SK-N-SH treated with all-trans-retinoic acid at 6 μM for 48 hours (cell line): ENCODE data around the gene ERGIC1.

Source experiments
- ATAC-seq: fragments of 200-7000 bp; cut with Tn5 transposase; 3 replicates; pipeline ENCODE4 v1.9.1; 2020; ENCODE audit warnings: mild to moderate bottlenecking, moderate library complexity
- ARNTL ChIP-seq: fragments of 450-650 bp; formaldehyde crosslinking; IDR thresholded peaks from 2 replicates; pipeline ENCODE4 v1.5.0; 2020; ENCODE audit warnings: low read depth, mild to moderate bottlenecking, moderate library complexity, borderline replicate concordance
- BACH2 ChIP-seq: fragments of 250-450 bp; sonication (Bioruptor Pico); IDR thresholded peaks from 2 replicates; pipeline ENCODE4 v1.9.0; 2021; ENCODE audit warnings: mild to moderate bottlenecking, borderline replicate concordance
- CREB5 ChIP-seq: fragments of 250-450 bp; sonication (Bioruptor Pico); IDR thresholded peaks from 2 replicates; pipeline ENCODE4 v1.5.1; 2020; ENCODE audit warnings: low read depth, mild to moderate bottlenecking, moderate library complexity
- CSDC2 ChIP-seq: fragments of 250-450 bp; sonication (Bioruptor Pico); IDR thresholded peaks from 2 replicates; pipeline ENCODE4 v1.5.0; 2020; ENCODE audit warnings: mild to moderate bottlenecking, moderate library complexity
- ESRRG ChIP-seq: fragments of 250-450 bp; sonication (Bioruptor Pico); IDR thresholded peaks from 2 replicates; pipeline ENCODE4 v1.6.1; 2021; ENCODE audit warnings: mild to moderate bottlenecking
- GLIS3 ChIP-seq: fragments of 250-450 bp; sonication (Bioruptor Pico); IDR thresholded peaks from 2 replicates; pipeline ENCODE4 v1.5.0; 2020; ENCODE audit warnings: mild to moderate bottlenecking, moderate library complexity
- ISL1 ChIP-seq: fragments of 250-450 bp; sonication (Bioruptor Pico); IDR thresholded peaks from 2 replicates; pipeline ENCODE4 v2.1.2; 2022; ENCODE audit warnings: mild to moderate bottlenecking, moderate library complexity
- OSR1 ChIP-seq: fragments of 250-450 bp; sonication (Bioruptor Pico); IDR thresholded peaks from 2 replicates; pipeline ENCODE4 v1.8.0; 2022; ENCODE audit warnings: moderate library complexity, mild to moderate bottlenecking, inconsistent platforms
- POU6F1 ChIP-seq: fragments of 250-450 bp; sonication (Bioruptor Pico); IDR thresholded peaks from 2 replicates; pipeline ENCODE4 v1.8.0; 2021; ENCODE audit warnings: low read depth, mild to moderate bottlenecking, moderate library complexity, borderline replicate concordance
- PPARA ChIP-seq: fragments of 250-450 bp; sonication (Bioruptor Pico); IDR thresholded peaks from 2 replicates; pipeline ENCODE4 v1.5.0; 2020; ENCODE audit warnings: mild to moderate bottlenecking, borderline replicate concordance
- RARB ChIP-seq: fragments of 250-450 bp; sonication (Bioruptor Pico); IDR thresholded peaks from 2 replicates; pipeline ENCODE4 v1.8.0; 2021; ENCODE audit warnings: mild to moderate bottlenecking, moderate library complexity
- SNAI2 ChIP-seq: fragments of 250-450 bp; sonication (Bioruptor Pico); IDR thresholded peaks from 2 replicates; pipeline ENCODE4 v1.5.0; 2020; ENCODE audit warnings: mild to moderate bottlenecking, moderate library complexity
- TCF4 ChIP-seq: fragments of 250-450 bp; sonication (Bioruptor Pico); IDR thresholded peaks from 2 replicates; pipeline ENCODE4 v1.8.0; 2021; ENCODE audit warnings: mild to moderate bottlenecking, moderate library complexity, borderline replicate concordance
- TOX ChIP-seq: fragments of 250-450 bp; sonication (Bioruptor Pico); IDR thresholded peaks from 2 replicates; pipeline ENCODE4 v1.8.0; 2021; ENCODE audit warnings: mild to moderate bottlenecking, moderate library complexity, borderline replicate concordance
- ZC3H10 ChIP-seq: fragments of 250-450 bp; sonication (Bioruptor Pico); IDR thresholded peaks from 2 replicates; pipeline ENCODE4 v1.5.1; 2021; ENCODE audit warnings: mild to moderate bottlenecking, moderate library complexity
- ZFP30 ChIP-seq: fragments of 450-650 bp; formaldehyde crosslinking; IDR thresholded peaks from 2 replicates; pipeline ENCODE4 v1.5.0; 2022; ENCODE audit warnings: mild to moderate bottlenecking, moderate library complexity
- ZNF565 ChIP-seq: fragments of 450-650 bp; formaldehyde crosslinking; conservative IDR thresholded peaks from 2 replicates; pipeline ENCODE4 v1.5.0; 2020; ENCODE audit warnings: low read depth, mild to moderate bottlenecking, moderate library complexity
- ZNF70 ChIP-seq: fragments of 450-650 bp; formaldehyde crosslinking; IDR thresholded peaks from 2 replicates; pipeline ENCODE4 v1.5.0; 2020; ENCODE audit warnings: mild to moderate bottlenecking, moderate library complexity
- TF ChIP-seq, protein P1 (sequence below): fragments of 250-450 bp; sonication (Bioruptor Pico); IDR thresholded peaks from 2 replicates; pipeline ENCODE4 v1.8.0; 2020; ENCODE audit warnings: mild to moderate bottlenecking, moderate library complexity, borderline replicate concordance
- TF ChIP-seq, protein P2 (sequence below): fragments of 250-450 bp; sonication (Bioruptor Pico); IDR thresholded peaks from 2 replicates; pipeline ENCODE4 v1.5.1; 2021; ENCODE audit warnings: mild to moderate bottlenecking, moderate library complexity

ERGIC1 gene

DNA sequence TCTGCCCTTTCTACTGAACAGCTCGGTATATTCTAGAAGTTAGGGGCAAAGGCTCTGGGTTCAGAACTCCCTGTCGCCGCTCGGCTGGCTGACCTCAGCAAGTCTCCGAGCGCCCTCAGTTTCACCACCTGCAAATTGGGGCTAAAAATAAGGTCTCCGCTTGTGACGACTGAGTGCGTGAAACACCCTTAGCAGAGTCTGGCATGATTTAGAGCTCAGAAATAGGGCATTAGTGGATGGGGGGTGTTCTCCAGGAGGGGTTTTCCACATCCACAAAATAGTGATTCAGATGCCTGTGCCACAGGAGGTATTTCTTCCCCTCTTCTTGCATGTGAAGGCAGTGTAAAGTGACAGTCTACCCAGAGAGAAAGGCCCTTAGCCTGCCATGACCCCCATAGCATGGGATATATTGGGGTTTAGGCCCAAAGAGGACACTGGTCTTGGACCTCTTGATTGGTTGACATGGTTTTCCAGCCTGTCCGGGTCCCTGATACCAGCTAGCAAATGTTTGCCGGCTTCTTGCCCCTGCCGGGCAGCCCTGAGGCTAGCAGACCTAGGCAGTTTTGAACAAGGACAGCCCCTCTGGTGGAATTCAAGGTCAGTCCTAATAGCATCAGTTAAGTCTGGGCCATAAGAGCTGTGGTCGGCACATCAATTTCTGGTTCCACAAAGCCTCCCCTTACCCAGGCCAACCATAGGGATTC lies 1.4 kb downstream of the ERGIC1 start:
- no peak for ATAC-seq

GRCh38 chr5:172835994-172836356 lies 1.9 kb downstream of the ERGIC1 start:
- ATAC-seq: no peak
- no peak for TF ChIP-seq RARB (CRISPR knock-in tag)
- TF ChIP-seq ZFP30: no peak
- TF ChIP-seq OSR1 (CRISPR knock-in tag): no peak
- TF ChIP-seq SNAI2 (CRISPR knock-in tag): no peak

More for the DNA sequence above, 1.4 kb downstream of the ERGIC1 start:
- no peak for TF ChIP-seq RARB (CRISPR knock-in tag)
- TF ChIP-seq, protein P1, sequence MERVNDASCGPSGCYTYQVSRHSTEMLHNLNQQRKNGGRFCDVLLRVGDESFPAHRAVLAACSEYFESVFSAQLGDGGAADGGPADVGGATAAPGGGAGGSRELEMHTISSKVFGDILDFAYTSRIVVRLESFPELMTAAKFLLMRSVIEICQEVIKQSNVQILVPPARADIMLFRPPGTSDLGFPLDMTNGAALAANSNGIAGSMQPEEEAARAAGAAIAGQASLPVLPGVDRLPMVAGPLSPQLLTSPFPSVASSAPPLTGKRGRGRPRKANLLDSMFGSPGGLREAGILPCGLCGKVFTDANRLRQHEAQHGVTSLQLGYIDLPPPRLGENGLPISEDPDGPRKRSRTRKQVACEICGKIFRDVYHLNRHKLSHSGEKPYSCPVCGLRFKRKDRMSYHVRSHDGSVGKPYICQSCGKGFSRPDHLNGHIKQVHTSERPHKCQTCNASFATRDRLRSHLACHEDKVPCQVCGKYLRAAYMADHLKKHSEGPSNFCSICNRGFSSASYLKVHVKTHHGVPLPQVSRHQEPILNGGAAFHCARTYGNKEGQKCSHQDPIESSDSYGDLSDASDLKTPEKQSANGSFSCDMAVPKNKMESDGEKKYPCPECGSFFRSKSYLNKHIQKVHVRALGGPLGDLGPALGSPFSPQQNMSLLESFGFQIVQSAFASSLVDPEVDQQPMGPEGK (CRISPR knock-in tag): no peak
- no peak for TF ChIP-seq ZNF565
- no peak for TF ChIP-seq BACH2
- no peak for TF ChIP-seq SNAI2 (CRISPR knock-in tag)
- no peak for TF ChIP-seq GLIS3 (CRISPR knock-in tag)
- no peak for TF ChIP-seq TCF4 (CRISPR knock-in tag)
- no peak for TF ChIP-seq CREB5 (CRISPR knock-in tag)
- TF ChIP-seq, protein P2, sequence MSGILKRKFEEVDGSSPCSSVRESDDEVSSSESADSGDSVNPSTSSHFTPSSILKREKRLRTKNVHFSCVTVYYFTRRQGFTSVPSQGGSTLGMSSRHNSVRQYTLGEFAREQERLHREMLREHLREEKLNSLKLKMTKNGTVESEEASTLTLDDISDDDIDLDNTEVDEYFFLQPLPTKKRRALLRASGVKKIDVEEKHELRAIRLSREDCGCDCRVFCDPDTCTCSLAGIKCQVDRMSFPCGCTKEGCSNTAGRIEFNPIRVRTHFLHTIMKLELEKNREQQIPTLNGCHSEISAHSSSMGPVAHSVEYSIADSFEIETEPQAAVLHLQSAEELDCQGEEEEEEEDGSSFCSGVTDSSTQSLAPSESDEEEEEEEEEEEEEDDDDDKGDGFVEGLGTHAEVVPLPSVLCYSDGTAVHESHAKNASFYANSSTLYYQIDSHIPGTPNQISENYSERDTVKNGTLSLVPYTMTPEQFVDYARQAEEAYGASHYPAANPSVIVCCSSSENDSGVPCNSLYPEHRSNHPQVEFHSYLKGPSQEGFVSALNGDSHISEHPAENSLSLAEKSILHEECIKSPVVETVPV (CRISPR knock-in tag): no peak
- no peak for TF ChIP-seq ESRRG (CRISPR knock-in tag)
- TF ChIP-seq ZFP30: no peak
- TF ChIP-seq PPARA (CRISPR knock-in tag): no peak
- TF ChIP-seq, all 23 proteins: peak for 0

DNA sequence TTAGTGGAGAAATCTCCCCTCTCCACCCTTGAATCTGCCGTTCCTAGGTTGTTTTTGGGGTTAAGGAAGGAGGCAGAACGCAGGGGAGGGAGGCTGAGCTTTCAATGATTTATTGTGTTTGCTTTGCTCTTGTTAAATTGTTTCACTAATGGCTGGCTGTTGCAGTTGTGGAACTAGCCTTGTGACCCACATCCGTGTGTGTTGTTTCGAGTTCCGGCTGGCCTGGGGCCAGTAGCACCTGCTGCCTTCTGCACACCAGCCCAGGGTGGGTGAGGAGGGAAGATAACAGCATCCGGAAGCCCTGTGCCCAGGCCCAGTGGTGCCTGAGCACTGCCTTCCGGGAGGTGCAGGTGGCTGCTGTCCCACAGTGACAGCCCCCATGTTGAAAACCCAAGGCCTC lies 3.6 kb downstream of the ERGIC1 start:
- TF ChIP-seq SNAI2 (CRISPR knock-in tag): no peak
- TF ChIP-seq, protein P1 (CRISPR knock-in tag): no peak
- ATAC-seq: no peak

DNA sequence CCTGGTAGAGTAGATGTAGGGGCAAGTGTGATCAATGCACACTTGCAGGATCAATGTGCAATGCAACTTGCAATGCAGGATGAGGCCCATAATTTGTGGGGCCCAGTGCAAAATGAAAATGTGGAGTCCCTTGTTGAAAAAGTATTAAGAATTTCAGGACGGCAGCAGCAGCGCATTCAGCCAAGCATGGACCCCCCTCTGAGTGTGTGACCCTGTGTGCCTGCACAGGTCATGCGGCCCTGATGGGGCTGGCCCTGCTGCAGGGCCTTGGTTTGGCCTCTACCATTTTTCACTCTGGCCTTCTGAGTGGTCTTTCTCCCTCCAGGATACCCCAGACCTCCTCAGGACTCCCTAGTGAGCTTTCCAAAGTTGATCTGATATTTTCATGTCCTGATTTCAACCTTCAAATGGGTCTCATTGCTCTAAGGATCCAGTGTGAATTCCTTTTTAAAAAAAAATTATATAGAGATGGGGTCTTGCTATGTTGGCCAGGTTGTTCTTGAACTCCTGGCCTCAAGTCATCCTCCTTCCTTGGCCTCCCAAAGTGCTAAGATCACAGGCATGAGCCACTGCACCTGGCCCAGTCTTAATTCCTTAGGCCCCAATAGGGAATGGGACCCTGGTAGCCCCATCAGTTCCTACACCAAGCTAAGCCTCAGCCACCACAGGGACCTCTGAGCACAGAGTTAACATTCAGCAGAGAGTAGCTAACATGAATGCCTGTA lies 4.3 kb downstream of the ERGIC1 start:
- TF ChIP-seq RARB (CRISPR knock-in tag) (no peak), SNAI2 (CRISPR knock-in tag) (no peak), GLIS3 (CRISPR knock-in tag) (no peak), TCF4 (CRISPR knock-in tag) (no peak), ARNTL (no peak), ZNF565 (no peak), BACH2 (no peak), TOX (CRISPR knock-in tag) (no peak), CSDC2 (CRISPR knock-in tag) (no peak), PPARA (CRISPR knock-in tag) (no peak)
- no peak for ATAC-seq

DNA sequence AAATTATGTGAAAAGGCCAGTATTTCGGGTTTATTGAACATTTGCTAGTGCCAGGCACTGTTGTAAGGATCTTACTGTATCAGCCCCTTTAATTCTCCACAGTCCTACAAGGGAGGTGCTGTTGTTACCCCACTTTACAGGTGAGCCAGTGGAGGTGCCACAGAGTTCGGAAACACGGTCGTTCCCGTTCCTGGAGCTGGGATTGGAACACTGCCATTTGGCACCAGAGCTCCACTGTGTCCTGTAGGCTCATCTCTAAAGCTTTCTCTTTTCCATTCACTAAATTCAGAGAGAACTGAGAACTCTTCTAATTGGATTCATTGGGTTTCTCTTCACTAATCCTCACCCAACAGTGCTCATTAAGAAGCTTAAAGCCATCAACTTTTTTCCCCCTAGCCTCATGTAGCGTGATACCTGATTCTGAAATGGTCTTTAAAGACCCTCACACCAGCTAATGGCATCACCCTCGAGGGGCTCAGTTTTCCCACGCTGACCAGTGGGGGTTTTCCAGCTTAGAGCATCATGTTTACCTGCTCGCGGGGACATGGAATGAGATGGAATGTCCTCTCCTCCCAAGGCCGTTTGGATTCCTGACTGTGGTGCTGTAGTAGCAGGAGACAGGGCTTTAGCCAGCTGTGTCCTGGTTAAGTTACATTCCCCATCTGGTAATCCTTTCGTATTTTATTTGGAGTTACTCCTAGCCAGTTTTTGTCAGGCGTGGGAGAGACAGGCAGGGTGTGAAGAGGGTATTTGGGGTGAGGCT lies 5.8 kb downstream of the ERGIC1 start:
- ATAC-seq: no peak
- TF ChIP-seq, protein P1 (CRISPR knock-in tag): no peak
- no peak for TF ChIP-seq GLIS3 (CRISPR knock-in tag)
- no peak for TF ChIP-seq CREB5 (CRISPR knock-in tag)
- no peak for TF ChIP-seq TOX (CRISPR knock-in tag)
- TF ChIP-seq POU6F1 (CRISPR knock-in tag): no peak
- TF ChIP-seq RARB (CRISPR knock-in tag): no peak
- no peak for TF ChIP-seq ISL1 (CRISPR knock-in tag)
- TF ChIP-seq ZNF70 (CRISPR knock-in tag): no peak
- TF ChIP-seq ZC3H10: no peak
